HS-5 (cell line): ENCODE measurements around the gene SECTM1.

ENCODE experiments used
- DNase-seq: peaks from one replicate; pipeline ENCODE4 v3.0.0-alpha.2; 2012; ENCODE audit warnings: low read depth

The SECTM1 gene

GRCh38 chr17:82280537-82280936 lies 53.0 kb downstream of the SECTM1 start:
- no peak for DNase-seq

GRCh38 chr17:82278786-82279391 lies 54.7 kb downstream of the SECTM1 start:
- no peak for DNase-seq

GRCh38 chr17:82278308-82278707 lies 55.3 kb downstream of the SECTM1 start:
- no peak for DNase-seq

GRCh38 chr17:82277851-82278250 lies 55.7 kb downstream of the SECTM1 start:
- no peak for DNase-seq

GRCh38 chr17:82276938-82277337 lies 56.6 kb downstream of the SECTM1 start:
- DNase-seq = no peak

GRCh38 chr17:82275326-82275725 lies 58.2 kb downstream of the SECTM1 start:
- DNase-seq = no peak

GRCh38 chr17:82274134-82275020 lies 59.2 kb downstream of the SECTM1 start:
- DNase-seq = no peak

- DNase-seq = no peak
Observed at GRCh38 chr17:82273327-82274133, 60.0 kb downstream of the SECTM1 start, which contains the start of gene CSNK1D. Gene CSNK1D, minus strand, starts transcription at chr17:82273700. Its CDS starts 319 bp downstream, at chr17:82273381.

GRCh38 chr17:82272495-82273326 lies 60.9 kb downstream of the SECTM1 start:
- no peak for DNase-seq

- DNase-seq = no peak
Observed at GRCh38 chr17:82271401-82271800, 62.2 kb downstream of the SECTM1 start.
